Measurements from ENCODE around the gene ESR2. TPM values are rescaled to one million over a fixed set of nuclear protein-coding genes. Genes with fewer than 3 reads are reported as not detected.
A peak's percentile ranks its signal among the peaks of the same experiment; 100 is the strongest.

Gene ESR2
- total and polyA plus RNA-seq, 2 donors (not counting 3 experiments of a cell fraction or from before 2014, with no cell fraction given): 0.10 to 0.58 TPM

- BruUV-seq (replicated peaks): no TSS peak
- no peak for TF ChIP-seq JUN (IDR thresholded peaks at IDR 0.05; ENCODE audit: borderline replicate concordance, insufficient read depth, insufficient read length, low read depth)
- no peak for TF ChIP-seq MYC (IDR thresholded peaks at IDR 0.05; ENCODE audit: low read depth, low read length)
- no peak for TF ChIP-seq EZH2 (IDR thresholded peaks at IDR 0.05; ENCODE audit: borderline replicate concordance, low read depth, low read length, severe bottlenecking)
- TF ChIP-seq POLR2AphosphoS5 (IDR thresholded peaks at IDR 0.05; ENCODE audit: insufficient read depth, low read depth, low read length): no peak
- TF ChIP-seq FOS (IDR thresholded peaks at IDR 0.05; ENCODE audit: borderline replicate concordance, insufficient read depth, low read length): no peak
- TF ChIP-seq POLR2A (IDR thresholded peaks at IDR 0.05; ENCODE audit: low read depth, low read length): no peak
- no peak for TF ChIP-seq GATA2 (IDR thresholded peaks at IDR 0.05; ENCODE audit: insufficient read depth, insufficient read length, low read depth, low read length)
- no peak for TF ChIP-seq CTCF (IDR thresholded peaks at IDR 0.05; ENCODE audit: extremely low read depth in 1 of 2, insufficient read depth in 1 of 2, low read depth in 1 of 2, low read length in 2 of 2)
- TF ChIP-seq MAX (IDR thresholded peaks at IDR 0.05; ENCODE audit: insufficient read depth, insufficient read length): no peak
- Histone ChIP-seq H3K9ac (replicated peaks; ENCODE audit: extremely low read depth, insufficient read depth, low read length) (no peak overlapping the region), H3K27me3 (ENCODE audit: control insufficient read depth in 2 of 2, insufficient read depth in 2 of 2, low read length in 2 of 2) (no peaks in the 10 kb centered on the region), H4K20me1 (replicated peaks; ENCODE audit: control insufficient read depth, extremely low read depth, insufficient read depth, low read length) (no peaks in the 10 kb centered on the region), H3K4me3 (replicated peaks in 1 of 3; ENCODE audit: insufficient read depth in 1 of 3, low read depth in 1 of 3, low read length in 3 of 3) (no peak overlapping the region), H3K9me3 (replicated peaks; ENCODE audit: control insufficient read depth, insufficient read depth, low read length) (no peaks in the 10 kb centered on the region), H3K9me1 (replicated peaks; ENCODE audit: control insufficient read depth, extremely low read depth, insufficient read depth, low read length) (no peaks in the 10 kb centered on the region), H3K79me2 (ENCODE audit: control insufficient read depth, insufficient read depth, low read length) (no peaks in the 10 kb centered on the region), H2AFZ (ENCODE audit: low read depth, low read length) (no peak overlapping the region), H3K27ac (ENCODE audit: insufficient read depth, low read depth, low read length) (no peak overlapping the region), H3K4me1 (ENCODE audit: control insufficient read depth, extremely low read depth, insufficient read depth, low read length) (peaks cover 4% of the 10 kb centered on the region), H3K4me2 (ENCODE audit: insufficient read depth, low read length) (no peak overlapping the region), H3K36me3 (ENCODE audit: control insufficient read depth in 2 of 2, extremely low read depth in 1 of 2, insufficient read depth in 2 of 2, low read length in 2 of 2) (peaks cover 5 to 6% of the 10 kb centered on the region in 2 experiments)
- ChIA-PET CTCF (interaction anchor here (1.8 kb wide), 1 partner anchor 137 kb away, joined by 5 read pairs; no protein-coding TSS in a partner anchor), POLR2A (no interaction called here)
- FAIRE-seq (peak; percentile 50), DNase-seq (ENCODE audit: low read depth, low spot score) (peak; percentile 89)
- dilution Hi-C loops (cut with MboI; ENCODE audit: extremely low pct_ligation_motif_present, low sequenced_read_pairs): no loop called here
- intact Hi-C loops (cut with micrococcal nuclease): no loop called here
These were observed 146.9 kb downstream of the ESR2 start for GRCh38 chr14:64147126-64147790.
